ENCODE results near the gene ATP6V1B1. TPM values are rescaled to one million over a fixed set of nuclear protein-coding genes. Genes with fewer than 3 reads are reported as not detected.

The ATP6V1B1 gene
- total and polyA plus RNA-seq, 8 donors, result 1.4 to 17.0 (median 2.8) TPM

GRCh38 chr2:70927641-70928040 lies 8.1 kb upstream of the ATP6V1B1 start:
- Histone ChIP-seq H3K9me3 (no peaks in the 10 kb centered on the region), H3K4me3 (no peak overlapping the region), H3K4me1 (no peaks in the 10 kb centered on the region), H3K27me3 (no peaks in the 10 kb centered on the region), H3K36me3 (no peaks in the 10 kb centered on the region), H3K27ac (no peak overlapping the region)
- ATAC-seq, result no peak
- intact Hi-C loops (cut with DNase I), result no loop called here
- DNase-seq, result peak in 2 of 6 donors; percentile 5 to 20
- no peak for FAIRE-seq
- WGBS, 2 donors, result 86 to 88% methylated on average over 9 of the region's 9 CpGs
- TF ChIP-seq CTCF (IDR thresholded peaks at IDR 0.05), result no peak

- no peak for TF ChIP-seq CTCF (IDR thresholded peaks at IDR 0.05)
- intact Hi-C loops (cut with DNase I), result no loop called here
- no peak for FAIRE-seq
Measured at GRCh38 chr2:70928366-70928765, 7.3 kb upstream of the ATP6V1B1 start.

GRCh38 chr2:70930371-70931329 lies 5.0 kb upstream of the ATP6V1B1 start:
- FAIRE-seq (no peak), ATAC-seq (no peak), DNase-seq (peak in 2 of 6 donors; percentile 6 to 28)
- H3K9me3 ChIP-seq, result no peaks in the 10 kb centered on the region
- H3K4me1 ChIP-seq, result no peaks in the 10 kb centered on the region
- no peaks in the 10 kb centered on the region for H3K27me3 ChIP-seq
- H3K27ac ChIP-seq, result no peak overlapping the region
- WGBS, 2 donors, result 85 to 96% methylated on average over 4 of the region's 4 CpGs
- H3K4me3 ChIP-seq, result no peak overlapping the region
- H3K36me3 ChIP-seq, result no peaks in the 10 kb centered on the region
- TF ChIP-seq CTCF (IDR thresholded peaks at IDR 0.05), result no peak
- intact Hi-C loops (cut with DNase I), result loop anchor here in 1 of 3 donors (10.0 kb wide), 1 partner anchor 146 kb away; no protein-coding TSS in a partner anchor

More at GRCh38 chr2:70928366-70928765, 7.3 kb upstream of the ATP6V1B1 start:
- DNase-seq, result peak in 2 of 6 donors; percentile 3 to 35
- Histone ChIP-seq H3K9me3 (no peaks in the 10 kb centered on the region), H3K36me3 (no peaks in the 10 kb centered on the region), H3K27me3 (no peaks in the 10 kb centered on the region), H3K4me3 (no peak overlapping the region), H3K4me1 (no peaks in the 10 kb centered on the region), H3K27ac (no peak overlapping the region)
- no peak for ATAC-seq
- 87 to 91% methylated on average over 5 of the region's 5 CpGs for WGBS, 2 donors

- DNase-seq (no peak), ATAC-seq (no peak), FAIRE-seq (no peak)
- 80 to 83% methylated on average over 9 of the region's 9 CpGs for WGBS, 2 donors
- H3K27ac ChIP-seq, result no peak overlapping the region
- H3K4me1 ChIP-seq, result no peaks in the 10 kb centered on the region
- H3K9me3 ChIP-seq, result no peaks in the 10 kb centered on the region
- no peaks in the 10 kb centered on the region for H3K36me3 ChIP-seq
- no peak for TF ChIP-seq CTCF (IDR thresholded peaks at IDR 0.05)
- no peak overlapping the region for H3K4me3 ChIP-seq
- intact Hi-C loops (cut with DNase I), result loop anchor here in 1 of 3 donors (10.0 kb wide), 1 partner anchor 147 kb away; no protein-coding TSS in a partner anchor
- no peaks in the 10 kb centered on the region for H3K27me3 ChIP-seq
Measured at GRCh38 chr2:70931376-70932000, 4.2 kb upstream of the ATP6V1B1 start.

Data from pancreas (tissue), 10 donors.